ENCODE measurements around the gene VIM. TPM values are rescaled to one million over a fixed set of nuclear protein-coding genes. Genes with fewer than 3 reads are reported as not detected.

The VIM gene
- total and polyA plus RNA-seq, 10 of the 15 experiments (the other 5 are each of a cell fraction or from before 2014, with no cell fraction given), result 44.2 to 287 (median 188) TPM

GRCh38 chr10:17200912-17201793 lies 26.9 kb upstream of the VIM start, which contains the start of gene TRDMT1 (continued):
- TF ChIP-seq ZNF687 (IDR thresholded peaks at IDR 0.05) (peak; percentile 64; the same call in 1 of the 2 replicates), CBX3 (IDR thresholded peaks at IDR 0.05; ENCODE audit: borderline replicate concordance, low read depth) (no peak), ASH2L (IDR thresholded peaks at IDR 0.05; ENCODE audit: borderline replicate concordance, low read depth) (peak; percentile 96; the same call in 1 of the 2 replicates), ZNF622 (IDR thresholded peaks at IDR 0.05) (no peak), CEBPZ (IDR thresholded peaks at IDR 0.05; ENCODE audit: low read depth, low read length) (no peak), E2F8 (IDR thresholded peaks at IDR 0.05; ENCODE audit: low read depth, partially characterized antibody) (no peak), ZBTB4 (CRISPR knock-in tag; IDR thresholded peaks at IDR 0.05) (no peak), POU2F2 (IDR thresholded peaks at IDR 0.05; ENCODE audit: borderline replicate concordance, low read depth, low read length) (peak; percentile 77; the same call in 2 of the 3 replicates), CEBPB (IDR thresholded peaks at IDR 0.05; ENCODE audit: borderline replicate concordance in 1 of 2, low read depth in 2 of 2, low read length in 2 of 2) (no peak)
- TF ChIP-seq, protein P1, sequence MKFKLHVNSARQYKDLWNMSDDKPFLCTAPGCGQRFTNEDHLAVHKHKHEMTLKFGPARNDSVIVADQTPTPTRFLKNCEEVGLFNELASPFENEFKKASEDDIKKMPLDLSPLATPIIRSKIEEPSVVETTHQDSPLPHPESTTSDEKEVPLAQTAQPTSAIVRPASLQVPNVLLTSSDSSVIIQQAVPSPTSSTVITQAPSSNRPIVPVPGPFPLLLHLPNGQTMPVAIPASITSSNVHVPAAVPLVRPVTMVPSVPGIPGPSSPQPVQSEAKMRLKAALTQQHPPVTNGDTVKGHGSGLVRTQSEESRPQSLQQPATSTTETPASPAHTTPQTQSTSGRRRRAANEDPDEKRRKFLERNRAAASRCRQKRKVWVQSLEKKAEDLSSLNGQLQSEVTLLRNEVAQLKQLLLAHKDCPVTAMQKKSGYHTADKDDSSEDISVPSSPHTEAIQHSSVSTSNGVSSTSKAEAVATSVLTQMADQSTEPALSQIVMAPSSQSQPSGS (IDR thresholded peaks at IDR 0.05; ENCODE audit: low read length), result no peak
